OCI-LY1 (cell line): ENCODE results near the gene ANKRD52.

Source experiments
- CTCF ChIP-seq: fragments of 200-600 bp; sonication (generic), shearing (Covaris generic); IDR thresholded peaks from 2 replicates; pipeline ENCODE4 v1.5.1; 2017; ENCODE audit warnings: mild to moderate bottlenecking, antibody characterized with exemption, low read length, moderate library complexity, mixed read lengths
- EZH2 ChIP-seq: fragments of 200-600 bp; sonication (generic), shearing (Covaris generic); IDR thresholded peaks from 2 replicates; pipeline ENCODE4 v1.8.0; 2017; ENCODE audit warnings: borderline replicate concordance, mixed run types, mild to moderate bottlenecking, antibody characterized with exemption, low read length, moderate library complexity, mixed read lengths

GRCh38 chr12:56258820-56259183 is 618 bp upstream of the ANKRD52 start:
- no peak for TF ChIP-seq CTCF
- TF ChIP-seq EZH2 = no peak
